ENCODE data around the gene CDH4.
"Not testable (repeated sequence)": the region's sequence is repeated elsewhere in the genome, so short reads cannot be mapped to it uniquely, and the experiment has no call there.

The CDH4 gene

DNA sequence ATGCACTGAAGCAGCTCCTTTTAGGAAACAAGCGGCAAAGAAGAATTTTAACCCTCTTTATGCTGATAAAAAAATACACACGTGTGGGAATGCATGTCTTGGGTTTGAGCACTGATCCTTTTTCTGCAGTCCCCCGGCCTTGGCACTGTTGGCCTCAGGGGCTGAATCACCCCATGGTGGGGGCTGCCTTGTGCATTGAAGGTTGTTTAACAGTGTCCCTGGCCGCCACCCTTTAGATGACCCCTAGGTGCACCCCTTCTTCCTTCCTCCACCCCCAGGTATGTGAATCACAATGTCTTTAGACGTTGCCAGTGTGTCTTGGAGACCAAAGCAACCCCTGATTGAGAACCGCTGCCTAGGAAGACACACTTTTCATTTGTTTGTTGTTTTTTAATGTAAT, 190.7 kb downstream of the CDH4 start:
- DNase-seq, result no peak

DNA sequence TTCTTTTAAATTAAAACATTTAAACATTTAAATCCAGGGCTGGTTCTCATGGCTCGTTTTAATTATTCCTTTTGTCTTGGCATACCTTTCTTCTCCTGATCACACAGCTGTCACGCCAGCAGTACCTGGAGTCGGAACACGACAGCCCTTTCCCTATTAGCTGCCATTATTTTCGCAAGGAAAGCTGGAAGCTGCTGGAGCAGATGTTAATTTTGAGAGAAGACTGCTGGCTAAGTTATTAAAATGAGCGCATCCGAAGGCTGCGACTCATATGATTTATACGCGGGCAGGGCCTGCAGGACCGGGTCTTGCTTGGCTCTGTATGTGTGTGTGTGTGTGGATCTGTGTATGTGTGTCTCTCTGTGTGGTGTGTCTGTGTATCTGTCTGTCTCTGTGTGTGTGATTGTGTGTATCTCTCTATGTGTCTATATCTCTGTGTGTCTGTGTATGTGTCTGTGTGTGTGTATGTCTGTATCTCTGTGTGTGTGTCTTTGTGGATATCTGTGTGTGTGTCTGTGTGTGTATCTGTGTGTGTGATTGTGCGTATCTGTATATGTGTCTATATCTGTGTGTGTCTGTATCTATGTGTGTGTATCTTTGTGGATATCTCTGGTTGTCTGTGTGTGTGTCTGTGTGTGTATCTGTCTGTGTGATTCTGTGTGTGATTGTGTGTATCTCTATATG, 191.5 kb downstream of the CDH4 start:
- no peak for DNase-seq

DNA sequence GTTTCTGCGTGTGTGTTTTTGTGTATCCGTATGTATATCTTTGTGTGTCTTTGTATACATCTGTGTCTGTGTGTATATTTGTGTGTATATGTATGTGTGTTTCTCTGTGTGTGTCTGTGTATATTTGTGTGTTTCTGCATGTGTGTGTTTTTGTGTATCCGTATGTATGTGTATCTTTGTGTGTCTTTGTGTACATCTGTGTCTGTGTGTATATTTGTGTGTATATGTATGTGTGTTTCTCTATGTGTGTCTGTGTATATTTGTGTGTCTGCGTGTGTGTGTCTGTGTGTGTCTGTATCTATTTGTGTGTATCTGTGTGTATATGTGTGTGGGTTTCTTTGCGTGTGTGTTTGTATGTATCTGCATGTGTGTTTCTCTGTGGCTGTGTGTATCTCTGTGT, 192.6 kb downstream of the CDH4 start:
- DNase-seq, result no peak

DNA sequence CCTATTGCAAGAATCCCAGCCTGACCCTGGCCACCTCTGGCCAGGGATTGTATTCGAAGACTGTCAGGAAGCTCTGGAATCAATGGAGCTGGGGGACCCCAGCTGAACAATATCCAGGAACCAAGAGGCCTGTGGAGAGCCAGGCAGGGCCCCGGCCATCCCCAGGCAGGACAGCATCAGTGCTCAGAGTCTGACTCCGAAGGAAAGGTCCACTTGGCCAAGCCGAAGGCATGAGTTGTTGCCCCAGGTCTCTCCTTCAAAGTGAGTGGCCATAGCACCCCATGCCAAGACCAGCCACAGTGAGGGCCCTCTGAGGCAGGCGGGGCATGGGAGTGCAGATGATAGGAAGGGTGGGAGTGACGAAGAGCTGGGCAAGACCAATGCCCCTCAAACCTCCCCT, 193.1 kb downstream of the CDH4 start:
- no peak for DNase-seq

DNA sequence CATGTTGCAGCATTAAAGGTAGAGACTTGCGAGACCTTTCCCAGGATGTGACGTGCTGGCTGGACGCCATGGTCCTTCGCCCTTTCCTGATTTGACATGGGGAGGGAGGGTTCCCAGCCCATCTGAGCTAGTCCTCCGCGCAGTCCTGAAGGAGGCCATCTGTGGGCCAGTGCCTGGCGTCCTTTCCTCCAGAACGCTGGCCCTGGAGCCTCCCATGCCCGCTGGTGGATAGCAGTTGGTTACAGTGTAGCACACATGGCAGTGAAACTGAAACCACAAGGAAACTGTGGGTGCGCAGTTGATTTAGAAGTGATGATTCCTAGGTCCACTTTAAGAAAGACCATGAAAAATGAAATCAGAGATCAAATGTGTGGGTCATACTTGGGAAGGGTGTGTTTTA, 193.7 kb downstream of the CDH4 start:
- no peak for DNase-seq

DNA sequence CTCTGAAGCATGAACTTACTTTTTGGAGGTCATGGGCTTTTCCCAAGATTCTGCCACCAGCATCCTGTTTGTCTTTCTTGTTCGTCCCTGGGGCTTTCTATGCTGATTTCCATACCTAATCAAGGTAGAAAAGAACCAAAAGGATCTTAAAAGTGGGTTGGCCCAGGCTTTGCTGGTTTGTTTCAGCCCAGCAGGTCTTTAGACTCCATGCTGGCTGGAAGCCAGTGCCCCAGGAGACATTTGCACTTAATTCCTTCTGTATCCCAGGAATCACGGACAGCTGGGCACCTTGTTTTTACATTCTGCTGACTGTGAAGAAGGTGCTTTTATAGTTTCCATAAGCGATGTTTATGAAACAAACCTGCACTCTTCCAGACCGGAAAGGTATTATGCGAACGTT, 195.9 kb downstream of the CDH4 start:
- no peak for DNase-seq

DNA sequence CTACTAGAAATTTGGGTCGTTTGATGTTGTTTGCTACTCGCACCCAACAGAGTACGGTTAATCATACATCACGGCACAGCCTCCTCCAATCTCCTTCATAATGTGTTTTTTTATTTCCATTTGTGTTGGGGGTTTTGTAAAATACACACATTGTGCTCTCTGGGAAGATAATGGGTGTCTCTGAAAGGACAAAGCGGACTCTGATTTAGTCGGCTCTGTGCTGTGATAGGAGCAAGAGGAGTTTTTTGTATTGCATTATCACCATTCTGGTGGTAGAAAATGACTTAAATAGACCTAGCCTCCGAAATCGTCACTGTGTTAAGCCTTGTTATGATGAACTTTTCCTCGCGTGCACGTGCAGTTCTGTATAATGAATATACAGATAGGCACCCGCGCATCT, 196.3 kb downstream of the CDH4 start:
- DNase-seq, result no peak

DNA sequence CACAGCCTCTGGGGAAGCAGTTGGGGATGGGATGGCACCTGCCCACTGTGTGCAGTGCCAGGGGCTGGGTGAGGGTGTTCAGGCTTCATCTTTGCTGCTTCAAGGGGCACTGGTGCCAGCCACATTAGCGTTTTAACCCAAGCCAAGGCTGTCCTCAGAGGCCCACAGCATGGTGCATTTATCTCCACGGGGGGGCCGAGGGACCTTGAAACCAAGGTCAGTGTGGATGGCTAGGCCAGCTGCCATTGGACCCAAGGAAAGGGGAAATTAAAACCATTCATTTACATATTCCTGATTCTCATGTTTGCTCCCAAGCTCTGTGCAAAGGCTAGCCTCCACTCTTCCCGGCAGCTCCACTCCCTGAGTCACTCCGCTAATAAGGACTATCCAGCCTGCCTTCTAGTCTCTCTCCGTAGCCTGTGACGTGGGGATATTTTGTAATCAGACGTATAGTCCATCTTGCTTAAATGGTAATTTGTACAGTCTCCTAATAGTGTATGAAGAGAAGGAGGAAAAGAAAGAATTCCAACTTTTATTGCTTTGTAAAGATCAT, 197.1 kb downstream of the CDH4 start:
- no peak for DNase-seq

DNA sequence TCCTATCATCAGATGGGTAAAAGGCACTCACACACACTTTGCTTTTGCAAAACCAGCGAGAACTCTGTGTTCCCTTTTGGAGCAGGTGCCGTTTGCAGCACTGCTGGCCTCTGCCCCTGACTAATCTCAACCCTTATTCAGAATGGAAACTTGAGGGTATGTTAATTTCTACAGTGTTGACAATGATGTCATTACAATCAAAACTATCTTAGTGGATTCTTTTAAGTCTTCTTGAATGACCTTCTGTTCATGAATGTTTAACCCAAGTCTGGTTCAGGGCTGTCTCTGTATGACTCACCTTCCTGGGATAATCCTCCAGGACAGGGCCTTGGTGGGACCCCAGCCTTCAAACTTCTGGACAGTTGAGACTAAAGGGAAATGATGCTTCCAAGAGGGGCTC, 197.9 kb downstream of the CDH4 start:
- DNase-seq, result no peak

DNA sequence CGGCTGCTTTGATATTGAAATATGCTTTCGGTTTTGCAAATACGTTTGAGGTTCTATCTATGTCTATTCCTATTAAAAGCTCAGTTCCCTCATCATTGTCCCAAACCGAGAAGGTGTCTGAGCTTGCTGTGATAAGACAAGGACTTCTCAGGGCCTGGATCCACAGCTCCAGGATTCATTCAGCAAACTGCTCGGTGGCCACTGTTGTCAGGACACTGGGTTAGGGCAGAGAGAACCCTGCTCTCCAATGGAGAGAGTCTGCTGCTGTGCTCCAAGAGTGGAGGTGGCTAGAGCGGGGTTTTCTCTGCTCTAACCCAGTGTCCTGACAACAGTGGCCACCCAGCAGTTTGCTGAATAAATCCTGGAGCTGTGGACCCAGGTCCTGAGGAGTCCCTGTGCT, 198.5 kb downstream of the CDH4 start:
- no peak for DNase-seq

DNA sequence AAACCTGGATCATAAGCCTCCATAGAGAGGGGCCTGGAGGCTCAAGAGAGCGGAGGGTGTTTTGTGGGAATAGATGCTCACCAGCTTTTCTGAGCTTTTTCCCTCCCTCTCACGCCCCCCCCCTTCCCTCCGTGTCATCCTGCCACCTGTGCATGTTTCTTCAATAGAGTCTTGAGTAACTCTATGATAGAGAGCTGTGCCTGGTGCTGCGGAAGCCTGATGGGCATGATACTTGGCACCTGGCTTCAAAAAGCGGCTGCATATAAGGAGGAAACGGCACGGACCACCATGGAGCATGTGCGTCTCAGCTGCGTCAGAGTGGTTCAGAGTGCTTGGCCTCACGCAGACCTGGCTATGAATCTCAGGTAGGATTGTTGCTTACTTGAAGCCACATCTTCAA, 198.9 kb downstream of the CDH4 start:
- no peak for DNase-seq

DNA sequence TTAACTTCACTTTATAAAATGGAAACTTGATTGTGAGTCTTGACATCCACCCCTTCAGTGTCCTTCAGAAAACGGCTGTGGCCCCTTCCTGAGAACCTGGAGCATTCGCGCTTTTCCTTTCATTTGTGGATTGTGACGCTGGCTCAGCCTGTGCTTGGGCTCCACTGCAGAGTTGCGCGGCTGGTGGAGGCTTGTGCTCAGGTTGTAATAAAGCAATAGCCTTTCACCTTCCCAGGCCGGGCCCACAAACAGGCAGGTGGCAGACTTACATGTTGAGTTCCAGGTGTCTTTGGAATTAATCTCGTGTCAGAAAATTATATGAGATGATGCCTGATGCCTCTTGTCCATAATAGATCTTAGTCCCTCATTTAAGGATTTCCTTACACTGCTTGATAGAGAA, 199.9 kb downstream of the CDH4 start:
- DNase-seq, result no peak

DNA sequence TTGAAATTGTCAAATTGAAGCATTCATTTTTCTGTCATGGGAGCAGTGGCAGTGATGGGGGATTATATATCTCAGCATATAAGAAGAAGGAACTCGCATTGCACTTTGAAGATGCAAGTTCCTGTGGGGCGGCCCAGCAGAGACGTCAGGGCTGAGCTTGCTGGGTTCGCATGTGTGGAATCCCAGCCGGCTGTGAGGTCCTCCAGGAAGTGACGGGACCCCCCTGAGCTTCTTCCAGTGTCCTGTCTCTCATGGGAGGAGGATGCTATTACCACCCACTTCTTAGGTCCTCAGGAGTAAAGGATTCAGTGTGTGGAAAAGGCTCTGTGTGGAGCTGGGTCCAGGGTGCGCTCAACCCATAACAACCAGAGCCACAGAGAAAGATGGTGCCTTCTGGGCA, 201.2 kb downstream of the CDH4 start:
- no peak for DNase-seq

DNA sequence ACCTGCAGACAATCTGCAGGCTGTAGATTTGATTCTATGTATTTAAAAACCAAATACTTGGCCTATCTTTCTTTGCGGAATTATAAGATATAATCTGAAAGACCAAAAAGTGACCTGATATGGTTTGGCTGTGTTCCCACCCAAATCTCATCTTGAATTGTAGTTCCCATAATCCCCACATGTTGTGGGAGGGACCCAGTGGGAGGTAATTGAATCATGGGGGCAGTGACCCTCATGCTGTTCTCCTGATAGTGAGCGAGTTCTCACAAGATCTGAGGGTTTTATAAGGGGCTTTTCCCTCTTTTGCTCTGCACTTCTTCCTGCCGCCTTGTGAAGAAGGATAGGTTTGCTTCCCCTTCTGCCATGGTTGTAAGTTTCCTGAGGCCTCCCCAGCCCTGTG, 201.6 kb downstream of the CDH4 start:
- not testable (repeated sequence) for DNase-seq

DNA sequence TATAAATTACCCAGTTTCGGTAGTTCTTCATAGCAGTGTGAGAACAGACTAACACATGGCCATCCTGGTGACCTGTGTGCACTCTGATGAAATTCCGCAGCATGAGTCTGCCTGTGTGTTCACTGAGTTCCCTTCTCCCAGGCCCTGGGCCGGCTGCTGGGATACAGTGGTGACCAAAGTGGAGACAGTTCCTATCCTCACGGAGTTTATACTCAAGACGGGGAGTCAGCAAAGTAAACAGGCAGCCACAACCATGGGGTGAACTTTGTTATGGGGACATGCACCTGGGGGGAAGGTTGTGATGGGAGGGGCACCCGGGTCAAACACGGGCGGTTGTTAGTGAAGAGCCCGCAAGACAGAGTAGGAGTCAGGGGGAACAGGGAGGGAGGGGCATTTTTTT, 202.0 kb downstream of the CDH4 start:
- no peak for DNase-seq

DNA sequence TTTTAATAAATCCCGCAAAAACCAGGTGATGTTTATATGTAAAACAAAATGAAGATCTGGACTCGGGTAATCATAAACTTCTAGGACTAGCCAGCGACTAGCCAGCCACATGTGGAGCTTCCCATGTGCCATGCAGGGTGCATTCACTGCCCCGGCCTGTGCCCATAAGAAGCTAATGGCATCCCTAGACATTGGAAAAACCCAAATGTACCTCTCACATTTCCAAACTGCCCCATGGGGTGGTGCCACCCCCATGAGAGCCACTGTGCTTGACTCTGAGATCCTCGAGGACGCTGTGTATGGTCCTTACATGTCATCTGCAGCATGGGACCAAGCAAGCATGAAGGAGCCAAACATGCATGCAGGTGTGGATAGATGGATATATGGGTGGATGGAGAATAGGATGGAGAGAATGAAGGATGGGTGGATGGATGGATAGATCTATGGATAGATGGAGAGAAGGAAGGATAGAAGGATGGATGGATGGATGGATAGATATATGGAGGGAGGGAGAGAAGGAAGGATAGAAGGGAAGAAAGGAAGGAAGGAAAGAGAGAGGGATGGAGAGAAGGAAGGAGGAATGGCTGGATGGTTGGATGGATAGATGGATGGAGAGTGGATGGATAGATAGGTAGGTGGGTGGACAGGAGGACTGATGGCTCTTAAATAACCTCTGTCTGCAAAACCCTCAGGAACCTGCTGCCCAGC, 203.6 kb downstream of the CDH4 start:
- DNase-seq, result no peak

DNA sequence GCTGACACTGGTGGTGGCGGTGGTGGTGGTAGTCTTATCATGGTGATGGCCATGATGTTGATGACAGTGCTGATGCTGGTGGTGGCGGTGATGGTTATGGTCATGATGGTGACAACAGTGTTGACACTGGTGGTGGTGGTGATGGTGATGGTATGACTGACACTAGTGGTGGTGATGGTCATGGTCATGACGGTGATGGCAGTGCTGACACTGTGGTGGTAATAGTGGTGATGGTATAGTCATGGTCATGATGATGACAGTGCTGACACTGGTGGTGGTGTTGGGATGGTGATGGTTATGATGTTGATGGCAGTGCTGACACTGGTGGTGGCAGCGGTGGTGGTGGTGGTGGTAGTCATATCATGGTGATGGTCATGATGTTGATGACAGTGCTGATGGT, 205.7 kb downstream of the CDH4 start:
- no peak for DNase-seq

DNA sequence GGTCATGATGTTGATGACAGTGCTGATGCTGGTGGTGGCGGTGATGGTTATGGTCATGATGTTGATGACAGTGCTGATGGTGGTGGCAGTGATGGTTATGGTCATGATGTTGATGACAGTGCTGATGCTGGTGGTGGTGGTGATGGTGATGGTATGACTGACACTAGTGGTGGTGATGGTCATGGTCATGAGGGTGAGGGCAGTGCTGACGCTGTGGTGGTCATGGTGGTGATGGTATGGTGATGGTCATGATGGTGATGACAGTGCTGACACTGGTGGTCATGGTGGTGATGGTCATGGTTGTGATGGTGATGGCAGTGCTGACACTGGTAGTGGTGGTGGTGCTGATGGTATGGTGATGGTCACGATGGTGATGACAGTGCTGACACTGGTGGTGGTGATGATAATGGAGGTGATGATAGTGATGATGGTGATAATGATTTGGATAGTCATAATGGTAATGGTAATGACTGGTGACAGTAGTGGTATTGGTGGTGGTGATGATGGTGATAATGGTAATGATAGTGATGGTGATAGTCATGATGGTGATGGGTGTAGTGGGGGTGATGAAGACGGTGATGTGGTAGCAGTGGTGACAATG, 206.2 kb downstream of the CDH4 start:
- no peak for DNase-seq

DNA sequence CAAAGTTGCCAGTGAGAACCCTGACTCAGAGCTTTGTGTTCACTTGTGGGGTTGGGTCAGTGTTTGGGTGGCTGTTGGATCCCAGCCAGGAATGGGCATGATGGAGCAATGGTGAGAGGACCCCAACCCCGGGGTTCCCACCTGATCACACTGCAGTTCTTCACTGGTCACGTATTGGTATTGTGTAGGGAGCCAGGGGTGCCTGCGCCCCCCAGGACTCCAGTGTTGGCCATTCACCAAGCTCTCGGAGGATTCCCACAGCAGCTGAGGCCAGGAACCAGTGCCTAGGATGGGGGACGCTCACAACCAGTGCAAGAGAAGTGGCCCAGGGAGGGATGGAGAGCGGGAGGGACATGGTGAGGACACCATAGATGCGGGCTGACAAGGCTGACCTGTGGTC, 207.2 kb downstream of the CDH4 start:
- no peak for DNase-seq

DNA sequence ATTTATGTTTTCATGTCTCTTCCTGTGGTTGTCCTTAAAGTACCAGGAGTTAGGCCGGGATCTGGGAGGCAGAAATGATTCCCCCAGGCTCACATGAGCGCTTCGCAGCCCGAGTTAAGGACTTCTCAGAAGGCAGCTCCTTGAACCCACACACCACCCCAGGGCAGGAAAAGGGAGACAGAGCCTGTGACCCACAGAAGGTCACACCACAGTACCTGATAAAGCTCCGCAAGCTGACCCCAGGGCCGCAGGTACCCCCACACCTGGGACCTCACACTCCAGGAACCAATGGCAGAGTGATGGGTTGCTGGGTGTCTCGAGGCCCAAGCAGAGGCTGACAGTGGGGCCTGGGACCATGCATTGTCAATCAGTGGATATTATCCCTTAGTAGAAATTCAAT, 207.6 kb downstream of the CDH4 start:
- no peak for DNase-seq

DNA sequence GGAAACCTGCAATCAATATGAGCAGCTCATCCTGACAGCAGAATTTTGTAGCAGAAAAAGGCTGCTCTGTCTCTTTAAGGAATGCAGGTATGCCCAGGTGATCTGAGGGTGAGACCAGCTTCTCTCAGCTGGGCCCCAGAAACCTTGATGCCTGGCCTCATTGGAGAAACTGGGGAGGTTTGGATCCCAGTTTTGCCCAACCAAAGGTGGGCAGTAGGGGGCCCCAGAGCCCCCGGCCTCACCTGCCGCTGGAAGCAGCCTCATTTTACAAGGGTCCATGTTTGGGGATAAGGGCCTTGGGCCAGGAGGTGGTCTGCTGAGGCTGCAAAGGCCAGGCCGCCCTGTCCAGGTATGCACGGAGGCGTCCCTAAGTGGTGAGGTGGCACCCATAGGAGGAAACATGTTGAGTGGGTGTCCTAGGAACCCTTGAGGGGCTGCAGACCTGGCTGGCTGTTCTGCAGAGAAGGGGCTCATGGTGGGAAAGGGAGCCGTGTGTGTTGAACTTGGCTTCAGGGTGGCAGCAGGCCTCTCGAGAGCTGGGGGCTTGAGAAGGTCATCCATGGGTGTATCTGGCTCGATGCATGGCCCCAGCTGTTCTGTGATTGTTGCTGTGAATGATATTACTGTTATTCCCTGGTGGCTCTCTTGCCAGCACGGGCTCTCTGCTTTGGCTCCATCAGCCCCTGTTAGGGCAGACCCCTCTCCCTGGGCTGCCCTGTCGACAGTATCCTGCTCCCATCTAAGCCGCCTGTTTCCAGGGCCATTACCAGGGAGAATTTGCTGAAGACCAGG, 208.4 kb downstream of the CDH4 start:
- no peak for DNase-seq

DNA sequence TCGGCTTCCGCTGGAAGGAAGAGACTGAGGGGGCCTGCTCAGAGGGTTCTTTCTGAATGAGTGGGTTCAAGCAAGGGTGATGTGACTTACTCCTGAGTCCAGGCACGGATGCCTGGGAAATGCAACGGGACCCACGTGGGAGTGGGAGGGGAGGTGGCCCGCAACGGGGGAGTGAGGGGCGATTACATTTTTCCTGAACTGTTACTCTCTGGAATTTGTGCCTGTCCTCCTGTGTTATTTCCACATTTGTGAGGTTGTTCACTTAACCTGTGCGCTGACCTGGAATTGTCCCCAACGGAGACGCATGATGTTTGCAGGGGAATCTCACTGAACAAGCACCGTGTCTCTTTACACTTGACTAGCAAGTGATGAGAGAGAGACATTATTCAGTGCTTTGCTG, 209.4 kb downstream of the CDH4 start:
- DNase-seq, result no peak
